Mesendoderm (in vitro differentiated cells): ENCODE measurements around the gene ANO6. TPM values are rescaled to one million over a fixed set of nuclear protein-coding genes. Genes with fewer than 3 reads are reported as not detected.

Experiments used
- DNase-seq: peaks from one replicate; pipeline ENCODE4 v3.0.0; 2013
- H2AK5ac ChIP-seq: 2 replicates; pipeline ENCODE4 v1.6.1; 2013; ENCODE audit warnings: low read length, inconsistent platforms
- H2BK120ac ChIP-seq: 2 replicates; pipeline ENCODE4 v1.6.1; 2013; ENCODE audit warnings: low read depth, mild to moderate bottlenecking, low read length, moderate library complexity, mixed read lengths
- H2BK15ac ChIP-seq: replicated peaks from 2 replicates; pipeline ENCODE4 v1.6.1; 2013; ENCODE audit warnings: low read depth, mild to moderate bottlenecking, moderate library complexity
- H2BK5ac ChIP-seq: 2 replicates; pipeline ENCODE4 v1.6.1; 2013; ENCODE audit warnings: low read length, inconsistent platforms
- H3K18ac ChIP-seq: 2 replicates; pipeline ENCODE4 v1.6.1; 2013; ENCODE audit warnings: mild to moderate bottlenecking, low read length, mixed read lengths
- H3K23ac ChIP-seq: one replicate; pipeline ENCODE4 v1.6.1; 2013; ENCODE audit warnings: low read length
- H3K27ac ChIP-seq: 2 replicates; pipeline ENCODE4 v1.5.1; 2013; ENCODE audit warnings: low read depth, mild to moderate bottlenecking, inconsistent platforms, low read length, moderate library complexity
- H3K27me3 ChIP-seq: 2 replicates; pipeline ENCODE4 v1.6.1; 2013; ENCODE audit warnings: low read length, control low read depth, mild to moderate bottlenecking, inconsistent platforms; ENCODE audit not compliant: insufficient read depth, poor library complexity
- H3K36me3 ChIP-seq: 2 replicates; pipeline ENCODE4 v1.6.1; 2013; ENCODE audit warnings: low read length, inconsistent platforms; ENCODE audit not compliant: control insufficient read depth, insufficient read depth
- H3K4ac ChIP-seq: one replicate; pipeline ENCODE4 v1.6.1; 2013; ENCODE audit warnings: low read depth, mild to moderate bottlenecking, low read length, moderate library complexity
- H3K4me1 ChIP-seq: 2 replicates; pipeline ENCODE4 v1.6.1; 2013; ENCODE audit warnings: low read depth, low read length, inconsistent platforms; ENCODE audit not compliant: control insufficient read depth
- H3K4me2 ChIP-seq: 2 replicates; pipeline ENCODE4 v1.6.1; 2013; ENCODE audit warnings: low read length
- H3K4me3 ChIP-seq: 2 replicates; pipeline ENCODE4 v1.5.1; 2013; ENCODE audit warnings: mild to moderate bottlenecking, low read length
- H3K56ac ChIP-seq: one replicate; pipeline ENCODE4 v1.6.1; 2013; ENCODE audit warnings: low read length
- H3K79me1 ChIP-seq: 2 replicates; pipeline ENCODE4 v1.6.1; 2013; ENCODE audit warnings: low read length, inconsistent platforms
- H3K79me2 ChIP-seq: 2 replicates; pipeline ENCODE4 v1.6.1; 2013; ENCODE audit warnings: mild to moderate bottlenecking, low read length; ENCODE audit not compliant: control insufficient read depth, insufficient read depth
- H3K9ac ChIP-seq: 2 replicates; pipeline ENCODE4 v1.6.1; 2013; ENCODE audit warnings: low read length, inconsistent platforms
- H4K5ac ChIP-seq: one replicate; pipeline ENCODE4 v1.6.1; 2013; ENCODE audit warnings: low read length
- H4K8ac ChIP-seq: one replicate; pipeline ENCODE4 v1.6.1; 2013; ENCODE audit warnings: low read depth, mild to moderate bottlenecking, control low read depth, low read length, moderate library complexity
- WGBS: extraction: QIAGEN DNeasy Blood & Tissue Kit; methylation state at CpG from one replicate; pipeline ENCODE4 v1.1.7; 2013; ENCODE audit warnings: low lambda C conversion rate, missing lambda C conversion rate; ENCODE audit not compliant: insufficient coverage; ENCODE audit errors: extremely low coverage; 5-methylcytosine and 5-hydroxymethylcytosine counted together
- small RNA-seq: library from polyadenylated mRNA; stranded (forward); fragments of <200 nt; extraction: miRNeasy Mini kit (QIAGEN cat#:217004); gene quantifications from one replicate; pipeline ENCODE3, GENCODE V24; 2013; ENCODE audit not compliant: insufficient read depth

ANO6 gene

GRCh38 chr12:45481746-45482145, 265.9 kb downstream of the ANO6 start:
- H3K4me2 ChIP-seq, result no peak overlapping the region
- H2AK5ac ChIP-seq, result no peak overlapping the region
- H3K36me3 ChIP-seq, result no peaks in the 10 kb centered on the region
- no peak for DNase-seq
- H3K56ac ChIP-seq, result no peak overlapping the region
- H3K4ac ChIP-seq, result no peak overlapping the region
- H3K79me1 ChIP-seq, result no peaks in the 10 kb centered on the region
- no peak overlapping the region for H3K27ac ChIP-seq
- no peak overlapping the region for H2BK120ac ChIP-seq
- H3K23ac ChIP-seq, result no peak overlapping the region
- H3K27me3 ChIP-seq, result no peaks in the 10 kb centered on the region
- WGBS, result no CpG with 5 or more reads among the region's 5 CpGs
- H3K4me1 ChIP-seq, result no peaks in the 10 kb centered on the region
- no peak overlapping the region for H4K5ac ChIP-seq
- H4K8ac ChIP-seq, result no peak overlapping the region
- no peak overlapping the region for H3K18ac ChIP-seq
- no peak overlapping the region for H3K9ac ChIP-seq
- H2BK15ac ChIP-seq, result no peak overlapping the region
- H3K4me3 ChIP-seq, result no peak overlapping the region
- H2BK5ac ChIP-seq, result no peak overlapping the region
- no peaks in the 10 kb centered on the region for H3K79me2 ChIP-seq

GRCh38 chr12:45483571-45483970, 267.7 kb downstream of the ANO6 start:
- Histone ChIP-seq H2BK15ac (no peak overlapping the region), H3K27me3 (no peaks in the 10 kb centered on the region), H2AK5ac (no peak overlapping the region), H3K4me3 (no peak overlapping the region), H4K8ac (no peak overlapping the region), H3K4me2 (no peak overlapping the region), H3K56ac (no peak overlapping the region), H3K79me2 (no peaks in the 10 kb centered on the region), H2BK120ac (no peak overlapping the region), H3K27ac (no peak overlapping the region), H2BK5ac (no peak overlapping the region), H3K4ac (no peak overlapping the region), H4K5ac (no peak overlapping the region), H3K18ac (no peak overlapping the region), H3K9ac (no peak overlapping the region), H3K79me1 (no peaks in the 10 kb centered on the region), H3K23ac (no peak overlapping the region), H3K36me3 (no peaks in the 10 kb centered on the region), H3K4me1 (no peaks in the 10 kb centered on the region)
- no peak for DNase-seq
- no CpG with 5 or more reads among the region's 2 CpGs for WGBS

Small RNA genes lying within 50 kb of the gene (small RNA-seq; reads per million reads assigned to genes)
- not detected for gene AC009248.2
